HepG2 (cell line): ENCODE data around the gene PRPSAP2. TPM values are rescaled to one million over a fixed set of nuclear protein-coding genes. Genes with fewer than 3 reads are reported as not detected.

Experiments used
- ATAC-seq: fragments of 200-7000 bp; cut with Tn5 transposase; 3 replicates; pipeline ENCODE4 v1.9.1; 2020; ENCODE audit warnings: mild to moderate bottlenecking, moderate library complexity
- BruUV-seq: library from RNA; stranded (reverse); fragments of 400-500 nt; replicated peaks from 2 replicates; lab custom pipeline; 2021; lab: Mats Ljungman, UMichigan
- CTCF ChIA-PET: fragments of 300-600 bp; formaldehyde crosslinking; extraction: SDS; loops from one replicate; lab custom pipeline; 2021; ENCODE audit warnings: low total read pairs, inconsistent platforms, low intra/inter-chr PET ratio; lab: Yijun Ruan, JAX
- POLR2A ChIA-PET: fragments of 350-600 bp; sonication (Branson Sonifier 250); formaldehyde crosslinking; loops from one replicate; lab custom pipeline; 2020; ENCODE audit warnings: antibody characterized with exemption, inconsistent platforms; lab: Yijun Ruan, JAX
- DNase-seq: peaks from one replicate; pipeline ENCODE4 v3.0.0-alpha.2; 2015; ENCODE audit warnings: low spot score
- FAIRE-seq: peaks from 3 replicates; lab custom pipeline; 2011; peaks lifted over from hg19 to GRCh38; lab: Jason Lieb, UNC
- H2AFZ ChIP-seq: one replicate; pipeline ENCODE4 v1.6.1; 2011; ENCODE audit warnings: low read length, inconsistent platforms
- H3K27ac ChIP-seq: fragments of 300-600 bp; 3 replicates; pipeline ENCODE4 v1.8.0; 2011; ENCODE audit warnings: mixed run types, mild to moderate bottlenecking, mixed read lengths, low read length, inconsistent platforms; ENCODE audit not compliant: insufficient read depth; ENCODE audit errors: extremely low read length
- H3K27me3 ChIP-seq, 2 experiments: fragments of 200-600 bp in 1 of 2; 2 replicates in 1 of 2; 3 replicates in 1 of 2; pipeline versions ENCODE4 v1.6.0 to v1.8.0; 2011; ENCODE audit warnings: low read length in 2 of 2, mild to moderate bottlenecking in 2 of 2, moderate library complexity in 2 of 2, inconsistent platforms in 1 of 2; ENCODE audit not compliant: insufficient read depth in 2 of 2, control insufficient read depth in 1 of 2
- H3K36me3 ChIP-seq, 2 experiments: fragments of 200-600 bp in 1 of 2; replicated peaks in 1 of 2; 2 replicates in 1 of 2; 3 replicates in 1 of 2; pipeline versions ENCODE4 v1.5.1 to v1.8.0; 2011; ENCODE audit warnings: low read length in 2 of 2, inconsistent platforms in 1 of 2; ENCODE audit not compliant: insufficient read depth in 2 of 2, control insufficient read depth in 1 of 2
- H3K4me1 ChIP-seq: 2 replicates; pipeline ENCODE4 v1.5.1; 2012; ENCODE audit warnings: low read length, inconsistent platforms; ENCODE audit not compliant: insufficient read depth
- H3K4me2 ChIP-seq: 2 replicates; pipeline ENCODE4 v1.6.0; 2011; ENCODE audit warnings: low read depth, low read length, inconsistent platforms
- H3K4me3 ChIP-seq, 3 experiments: fragments of 200-600 bp in 1 of 3; sonication (generic), shearing (Covaris generic) in 1 of 3; replicated peaks in 1 of 3; 2 replicates each; pipeline ENCODE4 v1.5.1; 2011 to 2016; ENCODE audit warnings: low read length in 3 of 3, inconsistent platforms in 2 of 3, low read depth in 2 of 3, mild to moderate bottlenecking in 2 of 3, control low read depth in 1 of 3, mixed read lengths in 1 of 3; ENCODE audit not compliant: insufficient read depth in 1 of 3
- H3K79me2 ChIP-seq: one replicate; pipeline ENCODE4 v1.6.1; 2011; ENCODE audit warnings: low read length, inconsistent platforms; ENCODE audit not compliant: insufficient read depth
- H3K9ac ChIP-seq: 2 replicates; pipeline ENCODE4 v1.6.0; 2011; ENCODE audit warnings: mild to moderate bottlenecking, low read depth, low read length, inconsistent platforms; ENCODE audit not compliant: insufficient read depth
- H3K9me3 ChIP-seq: 2 replicates; pipeline ENCODE4 v1.5.1; 2012; ENCODE audit warnings: mild to moderate bottlenecking, low read length
- H4K20me1 ChIP-seq: 2 replicates; pipeline ENCODE4 v1.6.0; 2011; ENCODE audit warnings: inconsistent platforms, mild to moderate bottlenecking, low read length, moderate library complexity; ENCODE audit not compliant: insufficient read depth
- BORCS8-MEF2B ChIP-seq: sonication (generic); formaldehyde crosslinking; IDR thresholded peaks from 2 replicates; pipeline ENCODE4 v1.8.0; 2022; ENCODE audit warnings: mild to moderate bottlenecking, missing genetic modification reagents
- DR1 ChIP-seq: sonication (generic); formaldehyde crosslinking; IDR thresholded peaks from 2 replicates; pipeline ENCODE4 v1.8.0; 2021; ENCODE audit warnings: mild to moderate bottlenecking, missing genetic modification reagents, inconsistent platforms
- FOXA1 ChIP-seq, 2 experiments: fragments of 450-650 bp in 1 of 2; sonication (generic) in 1 of 2; formaldehyde crosslinking in 1 of 2; IDR thresholded peaks; 2 replicates each; pipeline versions ENCODE4 v1.4.0 to v1.6.1; 2016 to 2020; ENCODE audit warnings: missing genetic modification reagents in 1 of 2
- JDP2 ChIP-seq: sonication (generic); formaldehyde crosslinking; IDR thresholded peaks from 2 replicates; pipeline ENCODE4 v1.8.1; 2022; ENCODE audit warnings: missing genetic modification reagents, borderline replicate concordance
- MAF1 ChIP-seq: sonication (generic); formaldehyde crosslinking; IDR thresholded peaks from 2 replicates; pipeline ENCODE4 v1.5.0; 2020; ENCODE audit warnings: missing genetic modification reagents, borderline replicate concordance
- MAFF ChIP-seq: IDR thresholded peaks from 2 replicates; pipeline ENCODE4 v1.6.1; 2011; ENCODE audit warnings: low read depth, low read length, improper control_type of control experiment
- ZBTB2 ChIP-seq: sonication (generic); formaldehyde crosslinking; IDR thresholded peaks from 2 replicates; pipeline ENCODE4 v1.8.0; 2022; ENCODE audit warnings: low read depth, missing genetic modification reagents
- ZNF326 ChIP-seq: sonication (generic); formaldehyde crosslinking; IDR thresholded peaks from 2 replicates; pipeline ENCODE4 v1.4.0; 2020; ENCODE audit warnings: missing genetic modification reagents, borderline replicate concordance
- ZSCAN20 ChIP-seq: sonication (generic); formaldehyde crosslinking; IDR thresholded peaks from 2 replicates; pipeline ENCODE4 v1.4.0; 2020; ENCODE audit warnings: missing genetic modification reagents, mild to moderate bottlenecking, borderline replicate concordance
- WGBS: methylation state at CpG from one replicate; pipeline ENCODE4 v1.1.6; 2017; ENCODE audit warnings: low lambda C conversion rate; 5-methylcytosine and 5-hydroxymethylcytosine counted together
- in situ Hi-C: cut with HindIII; loops from 2 replicates; pipeline ENCODE4 v1.10.0; 2017; ENCODE audit warnings: low pct_unique_long_range_greater_than_20kb; ENCODE audit not compliant: extremely low pct_ligation_motif_present
- intact Hi-C: fragments of 100-400 bp; cut with micrococcal nuclease; formaldehyde crosslinking; loops from one replicate; pipeline ENCODE4 v1.10.0; 2022; ENCODE audit not compliant: unreplicated experiment
- polyA plus RNA-seq, 8 experiments: library from polyadenylated mRNA; depleted of rRNA in 3 of 8; stranded (reverse) in 7 of 8; unstranded in 1 of 8; fragments of >200 nt; fragmentation: Illumina TruSeq in 4 of 8; extraction: Trizol in 4 of 8; gene quantifications; 2 replicates each; pipeline versions ENCODE4 v1.2.1 to v1.2.3, GENCODE V29; 2011 to 2016; ENCODE audit warnings: low read depth in 4 of 8, missing spikeins in 1 of 8, mixed read lengths in 1 of 8; ENCODE audit not compliant: insufficient read depth in 1 of 8
- total RNA-seq, 5 experiments: library from RNA; depleted of rRNA; stranded (reverse); fragments of >200 nt; fragmentation: Illumina TruSeq; extraction: Trizol; gene quantifications; 2 replicates each; pipeline ENCODE4 v1.2.3, GENCODE V29; 2016; ENCODE audit warnings: low read depth in 1 of 5

The PRPSAP2 gene
- total and polyA plus RNA-seq, 2 of the 13 experiments (the other 11 are each of a cell fraction or from before 2014, with no cell fraction given): 34.0 to 58.9 TPM

DNA sequence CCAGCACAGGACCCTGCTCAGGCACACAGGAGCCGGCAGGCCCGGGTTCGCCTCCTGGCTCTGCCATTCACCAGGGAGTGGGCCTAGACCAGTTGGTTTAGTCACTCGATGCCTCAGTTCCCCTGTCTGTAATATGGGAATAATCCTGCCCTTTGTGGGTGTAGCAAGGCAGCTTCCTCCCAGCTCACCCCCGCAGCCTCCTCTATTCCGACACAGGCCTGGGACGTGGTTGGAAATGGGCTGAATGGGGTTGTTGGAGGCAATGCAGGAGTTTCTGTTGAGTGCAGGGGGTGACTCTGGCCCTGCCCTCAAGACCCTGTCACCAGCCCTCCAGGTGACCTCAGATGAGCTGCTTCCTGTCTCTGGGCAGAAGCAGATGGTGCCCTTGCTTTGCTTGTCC, 113.9 kb downstream of the PRPSAP2 start:
- WGBS: 100% methylated on average over 3 of the region's 7 CpGs
- intact Hi-C loops (no loop called here), in situ Hi-C loops (no loop called here)
- Histone ChIP-seq H3K4me2 (no peak overlapping the region), H3K4me1 (peaks cover 33% of the 10 kb centered on the region), H3K9me3 (no peaks in the 10 kb centered on the region), H3K9ac (no peak overlapping the region), H4K20me1 (no peaks in the 10 kb centered on the region), H3K36me3 (peaks cover 21 to 54% of the 10 kb centered on the region in 2 experiments), H3K79me2 (no peaks in the 10 kb centered on the region), H2AFZ (no peak overlapping the region), H3K4me3 (no peak overlapping the region), H3K27me3 (no peaks in the 10 kb centered on the region), H3K27ac (no peak overlapping the region)
- no peak for DNase-seq
- no peak for FAIRE-seq
- CTCF ChIA-PET: no interaction called here
- no peak for TF ChIP-seq JDP2 (CRISPR knock-in tag)
- no peak for TF ChIP-seq ZBTB2 (CRISPR knock-in tag)
- no peak for TF ChIP-seq ZSCAN20 (CRISPR knock-in tag)
- TF ChIP-seq MAF1 (CRISPR knock-in tag): no peak
- TF ChIP-seq BORCS8-MEF2B (CRISPR knock-in tag): no peak
- TF ChIP-seq MAFF: no peak
- TF ChIP-seq FOXA1 (IDR thresholded peaks at IDR 0.05): no peak
- TF ChIP-seq FOXA1 (CRISPR knock-in tag; IDR thresholded peaks at IDR 0.05): no peak
- TF ChIP-seq ZNF326: no peak
- TF ChIP-seq DR1 (CRISPR knock-in tag): no peak
- no peak for ATAC-seq
- no TSS peak for BruUV-seq
- POLR2A ChIA-PET: interaction anchor here (1.1 kb wide), 1 partner anchor 10 kb away, joined by 3 read pairs; no protein-coding TSS in a partner anchor
